GM19467 (cell line): ENCODE measurements around the gene KDM2B.

Source experiments
- ATAC-seq: cut with Tn5 transposase; IDR thresholded peaks from one replicate; pipeline ENCODE4 v1.9.1; 2021; ENCODE audit warnings: mild to moderate bottlenecking, moderate library complexity; ENCODE audit not compliant: unreplicated experiment

KDM2B gene

DNA sequence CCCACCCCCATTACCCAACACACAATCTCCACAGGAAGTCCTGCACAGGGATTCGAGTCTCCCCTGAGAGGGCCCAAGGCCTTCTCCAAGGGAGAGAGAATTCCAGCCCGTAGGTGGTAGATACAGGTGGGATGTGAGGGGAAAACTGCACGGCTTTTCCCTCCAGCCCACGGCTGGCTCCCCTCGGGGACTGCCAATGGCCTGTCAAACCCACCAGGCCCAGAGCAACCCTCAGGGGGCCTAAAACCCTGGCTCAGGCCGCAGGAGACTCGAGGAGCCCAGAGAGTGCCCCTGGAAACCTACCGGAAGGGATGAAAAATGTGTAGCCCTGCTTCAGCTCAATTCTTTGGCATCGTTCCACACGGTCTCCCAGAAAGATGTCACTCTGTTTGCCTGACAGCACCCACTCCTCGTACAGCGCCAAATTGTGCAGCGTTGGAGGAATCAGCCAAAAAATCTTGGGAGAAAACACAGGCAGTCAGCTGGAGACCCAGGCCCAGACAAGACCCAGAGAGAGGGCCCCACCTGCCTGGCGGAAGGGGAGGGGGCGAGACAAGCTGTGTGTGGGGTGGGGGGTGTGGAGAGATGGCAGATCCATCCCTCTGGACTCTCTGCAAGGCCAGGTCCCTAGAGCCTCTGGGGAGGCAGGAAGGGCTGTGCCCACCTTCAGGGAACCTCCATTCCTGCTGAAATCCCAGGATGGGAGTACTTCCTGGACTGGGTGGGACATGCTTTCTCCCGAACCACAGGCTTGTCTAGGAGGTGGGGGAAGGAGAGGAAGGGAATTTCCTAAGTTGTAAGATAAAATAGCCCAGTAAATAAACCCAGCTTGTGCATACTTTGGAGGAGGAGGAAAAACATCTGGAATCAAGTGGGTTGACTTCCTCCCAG is 48.1 kb downstream of the KDM2B start:
- no peak for ATAC-seq

DNA sequence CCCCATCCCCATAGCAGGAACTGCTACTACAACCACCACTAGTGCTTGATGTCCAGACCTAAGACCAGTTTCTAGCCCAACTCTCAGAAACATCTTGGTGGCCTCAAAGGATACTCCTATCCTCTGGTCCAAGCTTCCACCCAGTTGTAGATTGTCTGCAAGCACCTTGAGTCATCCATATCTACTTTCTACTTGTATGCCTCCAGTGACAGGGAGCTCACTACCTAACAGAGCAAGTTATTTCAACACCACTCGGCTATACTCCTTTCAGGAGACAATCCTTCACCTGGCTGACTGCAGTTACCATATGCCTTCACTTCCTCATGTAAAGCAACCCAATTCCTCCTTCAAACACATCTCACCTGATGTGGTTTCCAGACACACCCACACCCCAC is 49.5 kb downstream of the KDM2B start:
- ATAC-seq, result no peak

DNA sequence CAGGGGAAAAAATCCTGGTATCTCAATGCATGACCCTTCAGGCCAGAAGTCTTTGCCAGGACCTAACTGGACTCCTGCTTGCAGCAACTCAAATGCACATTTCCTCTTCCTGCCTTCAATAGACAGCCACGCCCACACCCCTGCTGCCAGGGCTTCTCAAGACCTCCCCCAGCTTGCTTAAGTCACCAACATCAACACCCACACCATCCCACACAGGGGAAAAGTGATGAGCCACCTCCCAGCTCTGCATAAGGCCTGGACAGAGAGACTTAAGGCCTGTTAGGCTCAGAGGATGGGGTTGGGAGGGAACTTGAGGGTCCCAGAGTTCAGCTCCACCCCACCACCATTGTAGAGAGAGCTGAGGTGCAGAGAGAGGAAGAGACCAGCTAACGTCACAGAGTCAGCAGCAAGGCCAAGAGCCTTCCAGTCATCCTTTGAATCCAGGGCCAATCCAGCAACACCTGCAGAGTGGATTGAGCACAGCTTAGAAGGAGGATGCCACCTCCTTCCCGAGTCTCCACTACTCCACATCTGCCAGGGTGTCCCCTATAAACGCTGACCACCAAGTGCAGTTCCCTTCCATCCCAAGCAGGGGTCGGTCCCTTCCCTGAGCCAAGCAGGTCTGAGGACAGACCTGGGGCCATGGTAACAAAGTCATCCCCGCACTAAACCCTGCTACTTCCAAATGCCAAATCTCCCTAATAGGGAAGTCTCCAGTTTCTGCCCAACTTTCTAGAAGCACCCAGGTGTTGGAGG is 50.0 kb downstream of the KDM2B start:
- ATAC-seq, result no peak

DNA sequence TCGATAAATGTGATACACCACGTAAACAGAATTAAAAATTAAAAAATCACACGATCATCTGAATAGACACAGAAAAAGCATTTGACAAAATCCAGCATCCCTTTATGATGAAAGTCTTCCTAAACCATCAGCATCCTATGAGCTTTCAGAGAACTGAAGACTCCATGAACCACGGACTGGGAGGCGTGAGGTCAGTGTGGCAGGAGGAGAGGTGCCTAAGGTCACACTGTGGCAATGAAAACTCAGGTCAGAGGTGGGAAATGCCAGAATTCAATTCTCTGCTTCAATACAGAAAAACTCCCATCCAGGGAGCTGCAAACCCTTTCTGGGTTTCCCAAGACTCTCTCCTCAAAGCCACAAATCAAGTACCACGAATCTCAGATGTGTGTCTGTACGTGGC is 51.6 kb downstream of the KDM2B start:
- ATAC-seq, result no peak

DNA sequence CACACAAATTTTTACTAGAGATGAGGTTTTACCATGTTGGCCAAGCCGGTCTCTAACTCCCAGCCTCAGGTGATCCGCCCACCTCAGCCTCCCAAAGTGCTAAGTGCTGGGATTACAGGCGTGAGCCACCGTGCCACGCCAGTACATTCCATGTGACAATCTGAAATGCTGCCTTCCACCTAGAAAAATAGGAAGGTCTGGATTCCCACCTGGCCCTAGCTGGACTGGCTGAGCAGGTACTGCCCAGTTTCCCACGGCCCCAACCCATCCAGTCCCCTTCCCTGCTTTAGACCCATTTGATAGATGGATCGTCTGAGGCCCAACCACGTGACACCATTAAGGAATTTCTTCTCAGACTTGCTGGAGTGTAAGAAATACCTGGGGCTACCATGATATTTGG is 55.4 kb downstream of the KDM2B start:
- ATAC-seq, result no peak

DNA sequence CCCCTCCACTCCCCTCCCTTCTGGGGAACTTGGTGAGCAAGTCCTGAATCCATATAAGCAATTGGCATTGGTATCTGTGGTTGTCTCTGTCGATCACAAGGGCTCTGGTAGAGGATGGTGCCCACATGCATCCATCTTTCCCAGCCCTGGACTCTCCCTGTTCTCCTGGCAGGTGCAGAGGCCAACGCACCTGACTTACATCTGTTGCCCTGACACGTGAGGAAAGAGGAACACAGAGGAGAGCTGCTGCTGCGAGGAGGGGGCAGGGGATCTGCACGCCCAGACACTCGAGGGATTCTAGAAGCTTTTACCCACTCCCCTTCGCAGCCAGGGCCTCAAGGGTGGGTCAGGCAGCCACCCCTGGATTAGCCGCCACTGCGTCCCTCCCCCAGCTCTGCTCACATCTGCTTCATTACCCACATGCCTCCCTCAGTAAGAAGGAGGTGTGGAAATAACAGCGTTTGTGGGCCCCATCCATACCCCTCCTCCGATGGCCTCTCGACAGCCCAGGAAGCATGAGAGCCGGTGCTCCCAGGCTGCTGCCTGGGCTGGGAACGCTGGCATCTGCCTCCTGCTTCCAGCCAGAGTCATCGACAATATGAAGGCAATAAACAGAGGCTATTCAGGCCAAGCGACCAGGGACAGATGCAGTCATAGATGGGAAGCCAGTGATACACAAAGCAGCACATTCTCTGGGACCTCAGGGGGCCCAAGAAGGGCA is 56.5 kb downstream of the KDM2B start:
- ATAC-seq, result no peak

DNA sequence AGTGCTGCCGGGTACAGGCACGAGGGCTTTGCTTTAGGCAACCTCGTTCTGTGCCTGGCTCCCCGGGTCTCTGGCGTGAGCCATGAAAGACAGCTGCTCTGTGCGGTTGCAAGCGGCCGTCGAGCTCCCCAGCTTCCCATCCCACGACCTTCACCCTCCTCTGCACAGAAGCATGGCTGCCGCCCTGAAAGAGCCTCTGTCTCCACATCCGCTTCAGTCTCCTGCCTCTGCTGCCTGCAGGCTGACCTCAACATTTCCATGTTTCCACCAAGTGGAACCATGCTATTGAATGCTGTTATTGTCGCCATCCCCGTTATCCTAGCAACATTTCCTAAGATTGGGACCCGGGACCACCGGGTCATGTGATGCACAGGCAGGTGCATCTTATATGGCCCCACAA is 57.1 kb downstream of the KDM2B start:
- no peak for ATAC-seq

- no peak for ATAC-seq
Observed at GRCh38 chr12:121522971-121523370, 57.9 kb downstream of the KDM2B start.

- ATAC-seq, result no peak
Observed at GRCh38 chr12:121520586-121521086, 60.2 kb downstream of the KDM2B start.

DNA sequence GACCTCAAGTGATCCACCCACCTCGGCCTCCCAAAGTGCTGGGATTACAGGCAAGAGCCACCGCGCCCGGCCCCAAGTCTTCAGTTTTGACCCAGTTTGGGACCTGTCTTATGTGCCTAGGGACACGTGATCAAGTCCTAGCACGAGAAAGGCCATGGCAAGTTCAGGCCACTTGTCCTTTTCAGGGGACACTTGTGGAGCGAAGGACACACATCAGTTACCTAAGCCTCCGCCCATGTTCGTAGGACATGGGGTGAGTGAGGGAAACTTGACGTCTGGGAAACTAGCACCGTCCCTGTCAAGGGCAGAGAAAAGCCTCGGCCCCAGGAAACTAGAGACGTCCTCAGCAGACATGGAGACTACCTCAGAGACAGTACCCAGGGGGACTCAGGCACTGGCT is 60.7 kb downstream of the KDM2B start:
- no peak for ATAC-seq

DNA sequence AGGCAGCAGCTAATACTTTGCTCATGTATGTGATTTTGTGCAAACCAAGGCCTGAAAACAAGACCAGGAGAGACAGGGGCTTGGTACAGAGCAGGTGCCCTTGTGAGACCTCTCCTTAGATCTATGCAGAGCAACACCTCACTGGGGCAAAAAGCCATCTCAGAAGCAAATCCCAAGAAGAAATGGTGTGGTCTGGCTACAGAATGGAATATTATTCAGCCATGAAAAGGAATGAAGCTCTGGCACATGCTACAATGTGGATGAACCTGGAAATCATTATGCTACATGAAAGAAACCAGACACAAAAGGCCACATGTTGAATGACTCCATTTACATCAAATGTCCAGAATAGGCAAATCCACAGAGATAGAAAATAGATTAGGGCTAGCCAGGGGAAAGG is 61.6 kb downstream of the KDM2B start:
- ATAC-seq, result no peak

DNA sequence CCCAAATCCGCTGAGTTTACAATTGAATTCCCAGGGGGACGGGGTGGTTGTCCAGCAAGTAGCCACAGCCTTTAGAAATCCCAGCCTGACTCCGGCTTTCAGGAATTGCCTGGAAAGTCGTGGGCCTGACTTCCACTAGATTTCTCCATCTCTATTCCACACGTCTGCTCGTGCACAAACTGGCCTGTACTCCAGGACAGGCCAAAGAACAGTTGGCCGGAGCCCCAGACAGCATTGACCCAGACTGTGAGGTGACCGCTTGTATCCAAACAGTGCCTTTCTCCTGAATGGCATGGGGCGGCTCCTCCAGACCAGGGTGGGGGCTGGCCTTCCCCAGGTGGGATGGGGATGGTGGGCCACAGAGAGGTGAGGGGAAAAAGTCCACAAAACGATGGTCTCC is 62.2 kb downstream of the KDM2B start:
- no peak for ATAC-seq

GRCh38 chr12:121516437-121517011 is 64.3 kb downstream of the KDM2B start:
- ATAC-seq, result no peak

DNA sequence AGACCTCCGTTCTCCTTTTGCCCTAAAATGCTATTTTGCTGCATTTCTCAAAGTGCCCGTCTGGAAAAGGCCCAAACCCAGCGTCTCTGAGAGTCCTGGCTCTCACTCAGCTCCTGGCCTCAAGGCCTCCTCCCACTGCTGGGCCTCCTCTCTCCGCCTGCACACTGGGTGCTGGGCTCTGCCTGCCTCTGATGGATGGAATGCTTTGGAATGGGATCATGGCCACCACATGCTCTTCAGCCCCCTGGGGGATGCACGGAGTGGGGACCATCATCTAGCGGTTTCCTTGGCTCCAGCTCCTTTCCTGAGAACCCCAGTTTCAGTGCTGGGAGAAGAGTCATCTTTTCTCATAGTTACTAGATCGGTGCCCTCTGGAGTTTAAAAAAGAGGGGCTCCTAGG is 65.2 kb downstream of the KDM2B start:
- ATAC-seq, result no peak

DNA sequence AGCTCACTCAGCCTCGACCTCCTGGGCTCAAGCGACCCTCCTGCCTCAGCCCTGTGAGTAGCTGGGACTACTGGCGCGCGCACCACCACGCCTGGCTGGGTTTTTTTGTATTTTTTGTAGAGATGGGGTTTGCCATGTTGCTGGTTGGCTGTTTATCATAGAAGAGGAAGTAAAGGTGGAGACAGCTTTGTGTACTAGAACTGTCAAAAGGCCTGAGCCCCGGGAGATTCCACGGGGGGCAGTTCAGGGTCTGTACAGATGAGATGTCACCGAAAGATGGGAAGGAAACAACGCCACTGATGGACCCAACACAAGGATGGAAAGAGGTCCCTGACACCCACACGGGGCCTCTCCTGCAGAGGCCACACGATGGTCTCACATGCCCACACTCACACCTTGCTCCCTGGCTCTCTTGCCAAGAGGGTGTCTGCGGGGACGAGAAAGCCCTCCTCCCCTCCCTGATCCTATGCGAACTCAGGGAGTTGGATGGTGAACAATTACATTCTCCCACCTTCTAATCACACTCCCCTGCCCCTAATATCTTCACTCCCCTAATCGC is 66.6 kb downstream of the KDM2B start:
- peak; percentile 33 for ATAC-seq

DNA sequence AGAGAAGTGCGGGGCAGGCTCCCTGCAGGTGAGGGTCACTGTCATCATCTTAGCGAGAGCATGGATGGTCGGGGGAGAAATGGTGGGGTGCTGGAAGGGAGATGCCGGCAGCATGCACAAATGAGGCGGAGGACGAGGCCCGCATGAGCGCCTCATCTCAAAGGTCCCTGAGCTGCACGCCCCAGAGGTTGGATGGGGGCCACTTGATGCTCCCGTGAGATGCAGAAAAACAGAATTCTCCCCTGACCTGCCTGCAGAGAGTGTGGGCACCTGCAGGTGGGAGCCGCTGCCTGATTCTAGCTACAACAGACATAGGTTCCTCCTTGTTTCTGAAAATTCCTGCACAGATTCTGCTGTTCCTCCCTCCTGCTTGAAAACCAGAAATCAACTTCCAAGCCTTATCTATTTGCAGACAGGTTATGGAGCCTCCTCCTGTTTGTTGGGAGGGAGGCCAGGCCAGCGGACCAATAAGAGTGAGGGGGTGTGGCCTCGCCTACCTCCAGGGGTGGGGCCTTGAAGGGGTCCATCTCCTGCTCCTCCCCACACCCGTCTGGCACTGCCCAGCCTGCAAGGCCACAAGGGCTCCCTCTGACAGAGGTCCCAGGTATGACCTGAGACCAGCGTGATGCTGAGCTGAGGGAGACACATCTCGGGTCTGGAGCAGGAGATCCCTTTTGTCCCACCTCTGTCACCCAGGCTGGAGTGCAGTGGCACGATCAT is 67.2 kb downstream of the KDM2B start:
- peak; percentile 66 for ATAC-seq

GRCh38 chr12:121512561-121512960 is 68.3 kb downstream of the KDM2B start:
- no peak for ATAC-seq

DNA sequence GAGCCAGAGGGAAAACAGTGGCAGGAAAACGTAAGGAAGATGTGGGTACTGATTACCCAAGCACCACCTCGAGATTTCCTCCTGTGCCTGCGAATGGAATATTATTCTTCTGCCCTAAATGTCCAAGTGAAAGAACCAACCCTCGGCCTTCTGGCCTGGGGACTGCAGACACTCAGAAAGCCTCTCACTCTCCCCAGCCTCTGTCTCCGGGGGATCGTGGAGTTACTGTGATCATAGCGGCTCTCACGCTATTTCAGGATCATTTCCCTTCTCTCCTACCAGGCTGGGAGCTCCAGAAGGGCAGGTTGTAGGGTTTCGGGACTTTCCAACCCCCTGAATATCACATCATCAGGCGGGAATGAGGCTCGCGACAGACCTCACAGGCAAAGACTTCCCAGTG is 68.9 kb downstream of the KDM2B start:
- no peak for ATAC-seq

DNA sequence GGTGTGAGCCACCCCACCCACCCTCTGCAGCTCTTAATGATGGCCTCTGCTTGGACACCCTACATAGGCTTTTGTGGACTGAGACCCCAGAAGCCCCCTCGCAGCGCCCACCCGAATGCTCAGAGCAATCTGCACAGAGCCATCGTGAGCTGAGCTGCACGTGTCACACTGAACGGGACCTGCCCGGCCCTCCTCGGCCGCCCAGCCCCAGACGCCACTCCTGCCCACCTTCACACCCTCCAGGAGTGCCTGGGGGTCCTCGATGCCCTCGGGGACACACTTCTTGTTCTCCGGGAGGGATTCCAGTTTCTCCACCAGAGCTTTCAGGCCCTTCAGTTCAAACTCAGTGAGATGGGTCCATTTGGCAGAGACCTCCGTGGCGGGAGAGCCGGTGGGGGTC is 71.5 kb downstream of the KDM2B start:
- no peak for ATAC-seq

DNA sequence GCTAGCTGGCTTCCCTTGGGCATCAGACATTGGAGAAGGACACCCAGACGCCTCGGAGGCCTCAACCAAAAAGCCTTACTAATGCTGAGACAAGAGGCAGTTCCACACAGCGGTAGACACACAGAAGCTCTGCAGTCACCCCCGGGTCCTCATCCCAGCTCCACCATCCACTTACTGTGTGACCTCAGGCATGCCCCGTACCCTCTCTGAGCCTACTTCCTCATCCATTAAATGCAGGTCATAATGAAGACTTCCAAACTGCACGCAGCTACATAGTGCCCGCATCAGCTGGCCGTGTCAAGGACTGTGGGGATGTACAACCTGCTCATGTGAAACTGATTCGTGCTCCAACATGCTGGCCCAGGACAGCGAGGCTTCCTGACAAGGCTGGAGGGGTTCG is 72.3 kb downstream of the KDM2B start:
- no peak for ATAC-seq
